ENCODE data around the gene NACC2.

DNA sequence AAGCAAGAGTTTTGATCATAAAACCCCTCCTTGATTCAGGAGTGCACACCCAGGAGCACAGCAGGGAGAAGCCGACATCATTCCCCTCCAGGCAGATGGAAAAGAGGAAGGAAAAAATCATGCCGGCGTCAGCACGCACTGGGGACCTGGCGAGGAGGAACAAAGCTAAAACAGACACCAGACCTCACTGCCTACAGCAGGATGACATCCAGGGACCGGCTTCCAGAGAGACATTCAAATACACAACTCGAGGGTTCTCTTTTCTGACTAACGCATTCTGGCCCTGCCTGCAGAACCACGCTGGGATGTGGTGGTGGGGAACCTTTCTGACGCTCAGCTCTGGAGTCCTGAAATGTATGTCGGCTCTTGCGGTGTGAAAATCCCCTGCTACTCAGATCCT, 136.6 kb downstream of the NACC2 start:
- TF ChIP-seq YY1 (tag by site-specific recombination; IDR thresholded peaks at IDR 0.05) (no peak), ZNF558 (tag by site-specific recombination; IDR thresholded peaks at IDR 0.05) (no peak), ZNF302 (tag by site-specific recombination; IDR thresholded peaks at IDR 0.05; ENCODE audit: low read depth) (no peak)
- TF ChIP-seq, protein P1, sequence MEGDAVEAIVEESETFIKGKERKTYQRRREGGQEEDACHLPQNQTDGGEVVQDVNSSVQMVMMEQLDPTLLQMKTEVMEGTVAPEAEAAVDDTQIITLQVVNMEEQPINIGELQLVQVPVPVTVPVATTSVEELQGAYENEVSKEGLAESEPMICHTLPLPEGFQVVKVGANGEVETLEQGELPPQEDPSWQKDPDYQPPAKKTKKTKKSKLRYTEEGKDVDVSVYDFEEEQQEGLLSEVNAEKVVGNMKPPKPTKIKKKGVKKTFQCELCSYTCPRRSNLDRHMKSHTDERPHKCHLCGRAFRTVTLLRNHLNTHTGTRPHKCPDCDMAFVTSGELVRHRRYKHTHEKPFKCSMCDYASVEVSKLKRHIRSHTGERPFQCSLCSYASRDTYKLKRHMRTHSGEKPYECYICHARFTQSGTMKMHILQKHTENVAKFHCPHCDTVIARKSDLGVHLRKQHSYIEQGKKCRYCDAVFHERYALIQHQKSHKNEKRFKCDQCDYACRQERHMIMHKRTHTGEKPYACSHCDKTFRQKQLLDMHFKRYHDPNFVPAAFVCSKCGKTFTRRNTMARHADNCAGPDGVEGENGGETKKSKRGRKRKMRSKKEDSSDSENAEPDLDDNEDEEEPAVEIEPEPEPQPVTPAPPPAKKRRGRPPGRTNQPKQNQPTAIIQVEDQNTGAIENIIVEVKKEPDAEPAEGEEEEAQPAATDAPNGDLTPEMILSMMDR (tag by site-specific recombination; IDR thresholded peaks at IDR 0.05), result no peak

Measured in HEK293 (cell line).